ENCODE data around the gene EPO.

- TF ChIP-seq CTCF (IDR thresholded peaks at IDR 0.05) (no peak), POLR2A (IDR thresholded peaks at IDR 0.05) (no peak)
Measured at GRCh38 chr7:100763556-100764140, 43.4 kb downstream of the EPO start.

All from esophagus squamous epithelium (tissue), 4 donors.